Measurements from ENCODE around the gene DNAH8.

Gene DNAH8

DNA sequence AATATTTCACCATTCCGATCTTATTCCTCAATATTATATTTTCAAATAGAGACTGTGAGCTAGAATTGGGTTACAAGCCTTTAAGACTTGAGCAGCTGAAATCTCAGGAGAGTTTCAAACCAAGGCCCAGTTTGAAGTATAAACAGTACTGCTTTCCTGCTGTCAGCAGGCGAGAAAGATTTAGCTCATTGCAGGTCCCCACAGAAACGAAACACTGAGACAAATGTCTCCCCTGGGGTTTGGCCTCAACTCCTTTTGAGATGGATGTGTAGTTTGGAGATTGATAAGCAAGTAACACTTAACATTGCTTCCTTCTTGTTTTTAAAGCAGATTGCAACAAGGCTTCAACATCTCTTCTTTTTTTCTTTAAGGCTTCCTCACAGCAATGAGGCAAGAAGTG, 311.1 kb downstream of the DNAH8 start:
- no peak for DNase-seq

DNA sequence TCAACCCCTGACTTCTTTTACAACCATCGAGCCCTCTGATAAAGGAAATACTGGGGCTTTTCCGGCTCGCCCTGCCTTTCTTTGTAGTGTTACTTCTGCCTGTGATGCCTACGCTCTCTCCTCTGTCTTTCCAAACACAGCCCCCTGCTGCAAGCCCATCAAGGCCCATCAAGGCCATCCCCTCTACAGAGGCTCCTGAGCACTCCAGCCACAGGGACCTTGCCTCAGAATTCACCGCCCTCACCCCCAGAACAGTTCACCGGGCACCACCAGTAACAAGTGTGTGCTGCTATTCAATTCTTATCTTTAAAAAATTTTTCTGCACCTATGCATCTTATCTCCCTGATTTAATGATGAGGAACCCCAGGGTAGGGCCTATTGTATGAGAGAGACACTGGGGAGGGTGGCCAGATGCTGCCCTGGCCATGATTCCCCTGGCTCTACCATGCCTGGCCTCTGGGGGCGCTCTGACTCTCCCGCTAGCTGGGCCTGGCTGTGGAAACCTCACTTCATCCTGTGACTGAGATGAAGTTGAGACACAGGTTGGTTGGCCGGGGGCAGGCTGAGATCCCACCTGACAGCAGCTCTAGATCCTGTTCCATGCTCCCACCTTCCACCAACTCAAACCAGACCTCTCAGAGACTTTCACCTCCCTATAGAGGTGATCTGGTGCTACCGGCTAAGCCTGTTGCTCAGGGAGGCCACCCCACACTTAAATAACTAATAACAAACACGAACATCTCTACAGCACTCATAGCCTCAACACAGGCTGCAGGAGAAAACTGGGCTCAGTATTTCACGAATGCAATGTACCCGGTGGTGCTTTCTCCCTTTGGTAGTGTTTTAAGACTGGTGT, 314.3 kb downstream of the DNAH8 start:
- no peak for DNase-seq

DNA sequence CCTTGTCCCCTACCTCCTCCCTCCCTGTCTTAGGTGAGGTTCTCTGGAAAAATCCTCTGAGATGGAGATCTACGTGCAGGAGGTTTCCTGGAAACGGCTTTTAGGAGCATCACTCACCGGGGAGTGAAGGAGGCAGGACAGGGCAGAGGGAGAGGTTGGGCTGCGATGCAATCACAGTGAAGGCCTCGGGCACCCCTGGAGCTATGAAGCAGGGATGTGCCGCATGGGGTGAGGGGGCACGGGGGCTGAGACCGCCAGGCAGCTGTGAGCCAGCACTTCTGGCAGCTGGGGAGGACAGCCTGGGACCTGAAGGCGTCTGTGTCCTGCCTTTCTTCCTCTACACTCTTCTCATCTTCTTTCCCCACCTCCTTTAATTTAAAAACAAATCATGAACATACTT, 320.6 kb downstream of the DNAH8 start:
- DNase-seq, result no peak

DNA sequence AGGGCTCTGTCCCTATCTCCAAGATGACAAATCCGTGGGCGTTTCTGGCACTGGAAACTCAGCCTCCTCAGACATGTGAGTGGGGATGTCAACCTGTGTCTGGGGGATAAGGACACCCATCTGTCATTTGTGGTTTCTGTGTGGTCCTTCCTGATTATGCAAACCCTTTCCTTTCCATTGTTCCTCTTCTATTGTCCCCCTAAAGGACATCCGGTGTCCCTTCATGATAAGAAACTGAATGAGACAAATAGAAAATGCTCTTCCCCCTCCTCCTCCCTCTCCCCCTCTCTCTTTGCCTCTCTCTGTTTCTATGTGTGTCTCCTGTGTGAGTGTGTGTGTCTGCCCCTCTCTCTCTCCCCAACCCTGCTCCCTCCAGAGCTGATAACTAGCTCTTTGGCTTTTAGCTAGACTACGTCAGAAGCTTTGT, 322.0 kb downstream of the DNAH8 start:
- no peak for DNase-seq

DNA sequence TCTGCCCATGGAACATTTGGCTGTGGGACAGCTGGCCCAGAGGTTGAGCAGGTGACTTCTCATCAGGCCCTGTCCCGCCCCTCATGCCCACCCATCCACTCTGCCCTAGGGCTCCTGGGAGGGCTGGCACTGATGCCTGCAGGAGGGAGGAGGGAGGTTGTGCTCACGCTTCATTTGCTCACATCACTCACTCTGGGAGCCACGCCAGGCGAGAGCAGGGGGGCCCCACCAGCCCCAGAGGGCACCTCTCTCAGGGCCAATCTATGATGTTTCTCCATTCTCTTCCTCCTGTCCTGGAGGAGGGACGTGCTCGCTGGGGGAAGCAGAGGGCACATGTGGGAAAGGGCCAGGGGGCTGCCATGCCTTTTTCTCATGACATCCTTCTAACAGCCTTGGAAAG, 322.6 kb downstream of the DNAH8 start:
- DNase-seq, result no peak

DNA sequence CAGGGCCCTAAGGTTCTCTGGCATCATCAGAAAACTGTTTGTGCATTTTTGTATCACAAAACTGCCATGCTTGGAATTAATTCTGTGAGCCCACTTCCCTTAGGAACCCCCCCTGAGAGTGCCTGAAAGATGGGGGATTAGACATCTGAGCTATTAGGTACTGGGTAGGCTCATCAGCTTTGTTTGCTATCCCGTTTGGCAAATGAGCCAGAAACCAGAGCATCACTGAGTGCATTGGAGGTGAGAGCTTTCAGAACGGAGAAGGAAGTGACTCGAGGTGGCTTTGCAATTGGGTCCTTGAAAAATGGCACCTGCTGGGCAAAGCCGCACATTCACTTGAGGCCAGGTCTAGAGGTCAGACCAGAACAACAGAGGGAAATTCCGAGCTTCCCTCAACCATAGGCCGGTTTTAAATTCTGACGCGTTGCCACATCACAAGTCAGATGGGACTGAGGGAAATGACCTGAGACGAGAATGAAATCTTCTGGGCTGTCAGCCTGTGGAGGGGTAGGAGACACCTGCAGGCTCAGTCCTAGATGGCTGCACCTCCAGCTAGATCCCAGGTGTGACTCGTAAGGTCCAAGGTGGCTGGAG, 325.1 kb downstream of the DNAH8 start:
- no peak for DNase-seq

DNA sequence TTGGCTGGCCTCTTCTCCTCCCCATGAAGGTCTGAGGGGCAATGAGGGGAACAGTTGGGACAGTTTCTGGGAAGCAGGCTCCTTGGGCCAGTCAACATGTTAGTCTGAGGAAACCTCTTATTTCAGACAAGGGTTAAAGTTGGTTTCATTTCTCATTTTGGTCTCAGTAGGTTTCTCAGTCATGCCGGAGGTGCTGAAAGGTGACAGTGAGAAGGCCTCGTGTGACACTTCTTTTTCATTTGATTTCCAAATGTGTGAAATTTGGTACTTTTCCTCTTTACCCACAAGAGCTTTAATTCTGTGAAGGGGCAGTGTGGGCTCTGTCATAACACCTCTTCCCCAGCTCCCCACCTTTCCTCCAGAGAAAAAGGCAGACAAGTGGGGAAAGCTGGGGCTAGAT, 326.0 kb downstream of the DNAH8 start:
- DNase-seq, result no peak

DNA sequence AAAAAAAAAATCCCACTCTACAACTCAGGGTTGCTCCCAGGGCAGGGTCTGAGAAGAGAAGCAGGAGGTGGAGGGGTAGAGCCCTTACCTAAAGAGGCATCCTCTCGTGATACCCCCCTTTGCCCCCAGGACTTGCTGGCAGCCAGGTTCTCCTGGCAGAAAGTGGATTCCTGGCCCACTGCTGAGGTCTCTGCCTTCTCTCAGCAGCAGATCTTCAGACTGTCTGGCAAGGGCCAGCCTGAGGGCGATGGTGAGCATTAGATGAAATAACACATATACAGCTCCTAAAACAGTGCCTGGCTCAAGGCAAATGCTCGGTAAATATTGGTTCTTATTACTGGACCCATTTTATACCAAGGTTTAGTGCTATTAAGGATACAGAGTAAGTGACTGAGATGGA, 328.7 kb downstream of the DNAH8 start:
- no peak for DNase-seq

DNA sequence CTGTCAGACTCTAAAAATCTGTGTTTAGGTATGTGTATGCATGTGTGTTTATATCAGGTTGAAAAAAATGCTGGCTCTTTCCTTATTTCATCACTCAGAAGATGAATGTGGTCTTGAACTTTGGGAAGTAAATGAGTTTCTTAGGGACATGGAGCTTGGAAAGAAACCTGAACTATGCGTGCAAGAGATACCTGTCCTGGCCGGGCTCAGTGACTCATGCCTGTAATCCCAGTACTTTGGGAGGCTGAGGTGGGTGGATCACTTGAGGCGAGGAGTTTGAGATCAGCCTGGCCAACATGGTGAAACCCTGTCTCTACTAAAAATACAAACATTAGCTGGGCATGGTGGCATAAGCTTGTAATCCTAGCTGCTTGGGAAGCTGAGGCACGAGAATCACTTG, 329.1 kb downstream of the DNAH8 start:
- DNase-seq, result no peak

DNA sequence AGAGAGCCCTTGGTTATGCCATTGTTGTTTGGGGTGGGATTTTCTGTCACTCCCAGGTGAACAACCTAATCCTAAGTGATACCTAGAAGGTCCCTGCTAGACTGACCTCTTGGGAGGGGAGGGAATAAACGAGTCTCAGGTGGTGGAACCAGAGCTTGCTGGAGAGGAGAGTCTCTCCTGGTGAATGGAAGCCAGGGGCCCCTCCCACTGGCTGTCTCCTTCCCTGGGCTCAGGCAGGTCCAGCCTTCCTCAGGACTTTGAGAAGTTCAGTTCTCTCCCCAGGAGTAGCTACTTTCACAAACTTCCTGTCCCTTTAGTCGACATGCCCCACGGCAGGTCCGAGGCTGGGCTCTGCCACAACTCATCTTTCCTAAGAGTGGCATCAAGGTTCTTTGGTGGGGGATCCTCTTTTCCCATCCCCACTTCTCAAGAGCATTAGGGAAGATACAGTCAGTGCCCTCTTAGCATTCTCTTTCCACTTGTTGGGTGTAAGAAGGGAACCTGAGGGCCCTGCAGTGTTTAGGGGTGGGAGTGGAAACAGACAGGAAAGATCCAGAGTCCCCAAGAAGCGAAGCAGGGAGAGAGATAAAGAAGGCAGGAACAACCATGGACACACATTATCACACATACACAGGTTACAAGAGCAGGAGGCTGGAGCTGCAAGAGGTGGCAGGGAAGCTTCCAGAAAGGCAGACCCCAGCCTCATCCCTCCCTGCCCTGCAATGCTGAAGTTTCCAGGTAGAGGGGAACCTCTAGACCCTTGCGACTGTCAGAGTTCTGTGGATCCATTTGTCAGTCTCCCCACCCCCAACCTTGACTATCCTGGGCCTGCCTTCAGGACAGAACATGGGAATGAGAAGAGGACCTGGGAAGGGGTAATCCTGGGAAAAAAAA, 332.6 kb downstream of the DNAH8 start:
- no peak for DNase-seq

DNA sequence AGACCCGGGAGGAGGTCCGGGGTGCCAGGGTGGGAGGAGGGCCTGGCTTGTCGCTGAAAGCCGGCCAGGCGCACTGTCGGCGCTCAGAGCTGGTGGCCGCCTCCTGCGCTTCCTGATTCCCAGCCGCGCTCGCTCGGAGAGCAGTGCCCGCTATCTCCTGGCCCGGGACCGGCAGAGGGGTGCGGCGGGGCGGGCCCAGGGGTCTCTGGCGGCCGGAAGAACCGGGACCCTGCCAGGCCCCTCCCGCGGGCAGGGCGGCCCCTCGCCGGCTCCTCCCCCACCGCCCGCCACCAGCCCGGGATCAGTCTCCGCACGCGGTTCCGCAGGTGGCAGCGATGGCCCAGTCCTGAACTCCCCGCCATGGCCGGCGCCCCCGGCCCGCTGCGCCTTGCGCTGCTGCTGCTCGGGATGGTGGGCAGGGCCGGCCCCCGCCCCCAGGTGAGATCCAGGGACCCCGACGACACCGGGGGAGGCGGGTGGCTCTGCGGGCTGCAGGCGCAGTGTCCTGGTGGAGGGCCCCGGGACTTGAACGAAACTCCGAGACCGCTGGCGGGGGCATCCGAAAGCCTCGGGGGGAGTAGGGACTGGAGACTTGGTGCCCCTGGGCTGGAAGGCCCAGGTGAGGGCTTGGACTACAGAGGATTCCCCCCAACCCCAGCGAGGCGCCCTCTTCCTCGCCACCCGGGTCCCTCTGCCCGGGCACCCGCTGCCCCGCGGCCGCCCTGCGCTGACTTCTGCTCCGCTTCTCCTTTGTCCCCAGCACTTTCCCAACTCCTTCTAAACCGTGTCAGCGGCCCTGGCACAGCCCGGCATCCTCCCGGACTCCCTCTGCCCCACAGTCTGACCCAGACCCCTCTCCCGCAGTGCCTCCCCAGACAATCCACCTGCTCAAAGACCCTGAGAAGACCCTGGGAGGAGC, 333.6 kb downstream of the DNAH8 start, which contains the start of gene GLP1R:
Gene GLP1R (plus strand): TSS at position 301 of the 919 bp plus-strand sequence. CDS start 60 bp downstream, at position 361.
- no peak for DNase-seq

DNA sequence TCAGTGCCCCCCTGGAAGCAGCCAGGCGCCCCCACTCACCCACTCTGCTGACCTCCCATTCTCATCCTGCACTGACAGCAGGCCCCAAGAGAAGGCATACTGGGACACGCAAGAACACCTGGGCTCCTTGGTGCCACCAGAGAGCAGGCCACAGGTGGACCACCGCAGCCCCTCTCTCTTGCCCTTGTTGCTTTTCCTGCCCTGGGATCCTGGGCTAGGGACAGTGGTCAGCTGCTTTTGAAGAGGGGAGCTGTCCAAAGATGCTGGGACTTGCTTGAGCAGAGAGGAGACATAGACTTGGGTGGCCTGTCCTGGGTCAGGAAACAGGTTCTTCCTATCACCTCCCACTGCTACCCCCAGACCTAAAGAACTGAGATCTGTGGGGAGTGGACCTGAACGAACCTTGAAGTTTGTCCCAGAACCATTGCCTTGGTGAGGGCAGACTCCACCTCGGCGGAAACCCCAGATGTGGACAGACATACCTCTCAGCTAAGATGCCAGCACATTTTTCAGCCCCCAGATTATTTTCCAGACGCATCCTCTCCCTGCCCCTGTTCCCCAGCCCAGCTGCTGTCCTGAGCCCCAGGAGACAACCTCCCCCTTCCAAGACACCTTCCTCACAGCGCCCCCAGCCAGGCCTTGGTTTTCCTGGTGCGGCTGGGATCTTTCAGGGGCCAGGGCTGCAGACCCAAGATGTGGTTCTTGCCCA, 334.6 kb downstream of the DNAH8 start:
- no peak for DNase-seq

DNA sequence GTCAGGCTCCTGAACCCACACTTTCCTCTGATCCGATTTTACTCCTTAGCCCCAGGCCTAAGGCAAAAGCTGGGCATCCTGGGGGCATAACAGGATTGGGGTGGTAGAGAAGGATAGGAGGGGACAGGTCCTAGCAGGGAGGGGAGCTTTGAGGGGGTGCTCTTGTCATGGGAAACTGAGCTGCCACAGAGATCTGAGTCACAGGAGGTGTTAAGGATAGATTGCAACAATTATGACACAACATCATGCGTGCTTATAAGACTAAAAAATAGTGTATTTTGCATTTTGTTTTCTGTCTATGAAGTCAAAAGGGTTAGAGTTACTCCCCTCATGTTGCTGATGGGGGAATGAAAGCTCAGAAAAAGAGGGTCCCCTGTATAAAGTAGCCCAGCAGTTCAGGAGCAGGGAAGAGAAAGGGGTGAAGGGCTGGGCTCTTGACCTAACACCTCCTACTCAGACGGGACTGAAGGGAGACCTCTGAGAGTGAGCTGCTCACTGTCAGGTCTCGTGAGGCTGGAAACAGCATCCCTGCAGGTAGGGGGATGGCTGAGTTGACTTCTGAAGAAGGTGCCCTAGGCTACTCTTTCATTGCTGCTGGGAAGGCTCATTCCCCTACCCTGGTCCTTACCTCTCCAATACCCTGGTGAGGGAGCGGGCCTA, 335.5 kb downstream of the DNAH8 start:
- DNase-seq, result no peak

DNA sequence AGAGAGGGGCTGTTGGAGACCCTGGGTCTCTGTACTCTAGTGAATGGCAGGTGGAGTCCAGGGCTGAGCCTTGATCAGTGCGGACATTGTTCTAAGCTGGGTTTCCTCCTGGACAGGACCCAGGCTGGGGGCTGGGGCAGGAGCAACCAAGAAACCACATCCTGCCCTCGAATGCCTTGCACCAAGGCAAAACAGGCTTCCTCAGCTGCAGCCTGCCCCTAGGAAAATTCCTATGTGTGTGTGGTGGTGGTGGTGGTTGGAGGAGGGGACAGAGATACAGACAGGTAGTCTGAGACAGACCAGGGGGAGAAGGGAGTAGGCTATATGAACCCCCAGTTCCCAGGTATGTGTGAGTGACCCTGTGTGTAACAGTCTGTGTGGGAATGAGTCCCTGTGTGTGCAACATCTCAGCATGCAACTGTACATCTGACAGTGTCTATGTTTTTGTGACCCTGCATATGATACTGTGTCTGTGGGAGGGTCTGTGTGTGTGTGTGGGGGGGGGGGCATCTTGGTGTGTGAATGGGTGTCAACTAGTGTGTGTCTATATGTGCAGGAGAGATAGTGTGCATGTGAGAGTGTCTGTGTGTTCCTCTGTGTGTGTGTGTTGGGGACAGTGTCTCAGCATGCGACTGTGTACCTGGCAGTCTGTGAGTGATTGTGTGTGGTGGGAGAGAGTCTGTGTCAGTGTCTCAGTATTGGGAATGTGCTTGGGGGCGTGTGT, 336.4 kb downstream of the DNAH8 start:
- DNase-seq, result no peak

DNA sequence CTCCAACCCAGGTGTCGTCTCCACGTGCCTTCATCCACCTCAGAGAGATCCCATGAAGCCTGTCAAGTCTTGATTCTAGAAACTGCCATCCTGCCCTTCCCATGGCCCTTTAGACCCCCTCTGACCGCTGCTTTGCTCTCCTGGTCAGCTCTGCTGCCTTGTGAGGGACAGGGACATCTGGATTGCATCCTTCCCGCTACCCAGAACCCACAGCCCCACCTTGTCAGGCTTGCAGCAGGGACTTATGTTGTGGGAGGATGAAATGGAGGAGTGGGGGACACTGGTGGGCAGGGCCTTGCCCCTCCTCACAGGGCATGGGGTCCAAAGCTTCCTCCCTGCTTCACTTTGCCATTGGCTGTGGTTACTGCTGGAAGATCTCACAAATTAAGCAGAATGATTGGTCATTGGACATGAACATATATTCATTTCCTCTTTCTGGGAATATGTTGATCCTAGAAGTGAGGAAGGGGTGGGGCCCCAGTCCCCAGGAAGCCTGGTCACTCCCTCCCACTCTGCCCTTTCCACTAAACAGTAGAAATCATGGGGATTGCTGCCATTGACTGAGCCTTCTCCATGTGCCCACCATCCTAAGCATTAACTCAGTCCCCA, 338.0 kb downstream of the DNAH8 start:
- DNase-seq, result no peak

DNA sequence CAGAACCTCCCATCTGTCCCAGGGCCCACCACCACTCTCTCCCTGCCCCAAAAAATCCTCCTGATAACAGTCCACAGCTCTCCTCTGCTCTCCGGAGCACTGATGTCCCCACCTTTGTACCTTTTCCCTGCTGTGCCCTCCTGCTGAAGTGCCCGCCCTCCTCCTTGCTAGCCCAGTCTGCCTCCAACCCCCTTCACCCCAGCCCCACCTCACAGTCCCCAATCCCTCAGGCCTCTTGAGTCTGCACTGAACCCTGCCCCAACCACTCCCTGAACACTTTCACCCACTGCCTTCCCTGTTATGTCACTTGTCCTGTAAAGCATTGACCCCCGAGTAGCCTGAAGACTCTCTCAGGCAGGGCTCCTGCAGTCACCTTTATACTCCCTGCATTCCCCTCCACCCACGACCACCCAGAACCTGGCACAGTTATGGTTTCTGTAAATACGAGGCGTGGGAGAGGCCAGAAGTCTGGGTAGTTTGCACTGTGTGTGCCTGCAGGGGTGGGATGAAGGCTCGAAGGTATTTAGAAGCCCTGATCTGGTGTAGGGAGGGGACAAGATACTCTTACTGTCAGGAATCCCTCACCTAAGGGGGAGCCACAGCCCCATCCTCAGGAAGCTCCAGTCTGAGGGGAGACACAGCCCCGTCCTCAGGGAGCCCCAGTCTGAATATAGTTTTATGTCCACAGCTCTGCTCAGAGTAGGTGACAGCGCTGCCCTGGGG, 338.9 kb downstream of the DNAH8 start:
- no peak for DNase-seq

DNA sequence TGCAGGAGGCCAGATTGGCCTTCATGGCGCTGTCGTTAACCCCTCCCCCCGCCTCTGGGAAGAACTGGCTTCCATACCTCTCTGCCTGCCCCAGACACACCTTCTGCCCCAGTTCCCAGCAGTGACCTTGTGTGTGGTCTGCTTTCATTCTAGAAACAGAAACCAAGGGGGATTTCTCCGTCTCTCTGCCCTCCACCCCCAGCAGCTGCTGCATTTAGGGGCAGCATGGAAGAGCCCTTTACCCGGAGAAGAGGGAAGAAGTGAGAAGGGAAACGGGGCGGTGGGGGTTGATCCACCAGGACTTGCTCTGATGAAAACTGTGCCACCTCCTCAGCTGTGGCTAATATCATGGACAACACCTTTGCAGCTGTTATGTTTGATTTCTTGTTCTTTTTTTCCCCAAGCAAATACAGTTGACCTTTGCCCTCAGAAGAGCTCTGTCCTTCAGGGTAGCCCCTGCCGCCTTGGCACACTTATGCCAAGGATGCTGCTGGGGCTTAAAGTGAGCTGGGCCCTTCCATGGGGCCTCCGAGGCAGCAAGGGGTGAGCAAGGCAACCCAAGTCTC, 339.5 kb downstream of the DNAH8 start:
- no peak for DNase-seq

DNA sequence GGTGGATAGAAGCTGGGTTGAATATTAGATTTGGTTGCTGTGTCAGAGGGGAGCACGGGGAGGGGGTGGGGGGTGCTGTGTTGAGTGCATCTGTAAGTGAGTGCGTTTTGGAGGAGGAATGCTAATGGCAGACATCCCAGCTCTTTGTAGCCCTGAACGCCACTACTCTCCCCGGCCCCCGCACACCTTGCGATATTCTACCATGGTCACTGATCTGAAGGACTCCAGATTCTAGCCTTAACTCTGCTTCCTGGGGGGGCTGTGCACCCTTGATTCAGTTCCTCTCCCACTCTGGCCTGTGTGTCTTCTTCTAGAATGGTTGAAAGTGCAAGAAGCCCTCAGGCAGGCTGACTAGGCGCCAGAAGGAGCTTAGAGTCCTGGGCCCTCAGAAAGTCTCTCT, 340.6 kb downstream of the DNAH8 start:
- no peak for DNase-seq

DNA sequence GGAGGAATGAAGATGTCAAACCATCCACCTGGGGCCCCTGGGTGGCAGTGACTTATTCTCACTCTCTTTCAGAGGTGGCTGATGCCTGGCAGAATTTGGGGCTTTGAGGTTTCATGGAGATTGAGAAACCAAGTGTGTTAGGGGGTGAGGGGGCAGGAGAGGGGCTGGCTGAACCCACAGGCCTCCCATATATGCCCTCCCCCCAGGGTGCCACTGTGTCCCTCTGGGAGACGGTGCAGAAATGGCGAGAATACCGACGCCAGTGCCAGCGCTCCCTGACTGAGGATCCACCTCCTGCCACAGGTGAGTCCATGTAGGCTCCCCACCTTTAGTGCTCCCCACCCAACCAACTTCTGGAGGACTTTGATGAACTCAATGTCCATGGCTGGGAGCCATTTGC, 341.1 kb downstream of the DNAH8 start:
- no peak for DNase-seq
